Right lung (tissue), 5 donors: ENCODE results near the gene OTP. TPM values are rescaled to one million over a fixed set of nuclear protein-coding genes. Genes with fewer than 3 reads are reported as not detected.

Experiments used
- DNase-seq, 2 donors: peaks; one replicate each; pipeline ENCODE4 v3.0.0-alpha.2; 2013
- polyA plus RNA-seq, 5 donors: library from polyadenylated mRNA; unstranded; fragments of 120-200 nt; gene quantifications; one replicate each; pipeline versions ENCODE4 v1.2.1 to v1.2.3, GENCODE V29; 2013; ENCODE audit warnings: inconsistent platforms in 1 of 5, low replicate concordance in 1 of 5; ENCODE audit not compliant: insufficient read length in 5 of 5, insufficient read depth in 1 of 5

OTP gene
- polyA plus RNA-seq, 5 donors: not detected

DNA sequence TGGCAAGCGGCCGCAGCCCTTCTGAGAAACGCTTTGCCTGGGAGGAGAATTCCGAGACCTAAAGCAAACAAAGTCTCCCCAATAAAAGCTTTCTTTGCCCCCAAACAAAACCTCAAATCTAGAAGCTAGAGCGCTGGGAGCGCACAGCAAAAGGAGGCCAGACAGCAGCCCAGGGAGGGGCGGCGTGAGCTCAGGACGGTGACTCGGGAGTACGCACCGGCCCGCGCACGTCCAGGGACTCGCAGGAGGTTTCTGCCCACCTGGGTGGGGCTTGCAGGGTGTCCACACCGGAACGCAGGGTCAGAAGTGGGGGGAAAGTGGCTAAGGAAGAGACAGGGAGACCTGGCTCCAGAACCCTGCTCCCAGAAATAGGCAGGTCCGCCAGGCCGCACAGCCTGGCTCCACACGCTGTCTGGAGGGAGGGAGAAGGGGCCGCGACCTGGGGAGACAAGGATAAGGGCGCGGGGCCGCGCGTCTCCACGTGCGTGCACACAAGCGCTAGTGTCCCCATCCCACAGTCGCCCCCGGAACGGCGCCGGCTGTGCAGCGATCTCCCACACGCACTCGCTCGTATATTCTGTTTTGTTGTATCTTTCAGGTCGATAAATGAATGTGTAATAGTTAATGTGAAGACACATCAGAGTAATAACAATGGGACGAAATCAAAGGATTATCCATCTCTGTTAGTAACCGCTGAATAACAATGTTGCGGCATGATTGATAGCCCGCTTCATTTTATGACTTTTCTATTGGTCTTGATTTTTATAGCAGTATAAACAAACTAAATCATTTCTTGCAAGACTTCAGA, 2.3 kb upstream of the OTP start:
- DNase-seq: no peak

DNA sequence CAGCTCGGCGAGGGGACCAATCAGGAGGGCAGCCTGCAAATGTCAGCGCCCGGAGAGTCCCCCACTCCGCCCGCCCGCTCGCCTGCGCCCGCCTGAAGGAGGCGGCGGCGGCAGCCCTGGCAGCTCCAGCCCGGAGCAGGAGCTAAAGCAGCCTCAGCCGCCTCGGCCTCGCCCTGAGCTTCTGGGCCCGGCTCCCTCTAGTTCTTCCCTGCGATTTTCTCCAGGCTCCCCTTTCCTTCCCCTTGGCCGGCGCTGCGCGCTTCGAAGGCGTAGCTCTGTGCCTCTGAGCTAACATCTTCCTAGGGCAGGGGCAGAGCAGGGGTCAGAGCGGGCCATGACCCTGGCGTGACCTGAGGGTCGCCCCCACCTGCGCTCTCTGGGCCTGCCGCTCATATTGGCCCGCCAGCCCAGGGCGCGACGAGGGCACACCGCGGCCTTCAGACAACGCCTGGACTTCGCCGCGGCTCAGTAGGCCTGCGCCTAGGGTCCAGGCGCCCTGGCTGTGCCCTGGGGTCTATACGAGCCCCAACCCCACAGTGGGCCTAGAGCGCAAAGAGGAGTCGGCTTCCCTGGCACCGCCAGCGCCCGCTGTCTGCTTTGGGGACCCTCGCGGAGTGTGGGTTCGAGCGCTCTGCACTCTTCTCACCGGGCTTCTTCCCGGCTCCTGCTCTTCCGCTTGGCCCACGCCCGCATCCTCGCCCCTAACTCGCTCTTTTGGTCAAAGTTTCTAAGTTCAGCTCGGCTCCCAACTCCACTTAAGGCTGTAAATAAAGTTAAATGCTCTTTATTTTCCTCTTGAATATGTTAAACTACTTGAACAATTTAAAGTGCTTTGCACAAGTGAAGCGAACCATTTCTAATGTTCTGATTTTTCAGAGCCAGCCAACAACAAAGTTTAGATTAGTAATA, 504 bp upstream of the OTP start:
- DNase-seq: no peak

- no peak for DNase-seq
Observed at GRCh38 chr5:77637170-77637997, 1.1 kb downstream of the OTP start.

DNA sequence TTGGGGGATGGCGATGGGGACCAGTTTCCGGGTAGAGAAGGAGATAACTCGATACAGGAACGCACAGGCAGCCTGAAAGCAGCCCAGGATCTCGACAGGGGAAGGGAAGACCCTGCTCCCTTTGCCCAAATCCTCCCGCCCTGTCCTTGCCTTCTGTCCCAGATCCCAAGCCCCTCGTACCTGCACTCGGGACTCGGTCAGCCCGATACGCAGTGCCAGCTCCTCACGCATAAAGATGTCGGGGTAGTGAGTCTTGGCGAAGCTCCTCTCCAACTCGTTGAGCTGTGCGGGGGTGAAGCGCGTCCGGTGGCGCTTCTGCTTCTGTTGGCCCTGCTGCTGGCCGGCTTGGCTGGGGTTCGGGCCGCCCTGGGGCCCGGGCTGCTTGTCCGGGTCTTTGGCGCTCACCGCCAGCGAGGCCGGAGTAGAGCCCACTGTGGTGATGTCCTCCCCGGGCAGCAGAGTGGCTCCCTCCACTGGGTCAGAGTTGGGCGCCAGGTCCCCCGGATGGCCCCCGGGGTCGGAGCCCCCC, 1.8 kb downstream of the OTP start:
- no peak for DNase-seq

GRCh38 chr5:77635917-77636640, 2.4 kb downstream of the OTP start:
- DNase-seq: no peak

DNA sequence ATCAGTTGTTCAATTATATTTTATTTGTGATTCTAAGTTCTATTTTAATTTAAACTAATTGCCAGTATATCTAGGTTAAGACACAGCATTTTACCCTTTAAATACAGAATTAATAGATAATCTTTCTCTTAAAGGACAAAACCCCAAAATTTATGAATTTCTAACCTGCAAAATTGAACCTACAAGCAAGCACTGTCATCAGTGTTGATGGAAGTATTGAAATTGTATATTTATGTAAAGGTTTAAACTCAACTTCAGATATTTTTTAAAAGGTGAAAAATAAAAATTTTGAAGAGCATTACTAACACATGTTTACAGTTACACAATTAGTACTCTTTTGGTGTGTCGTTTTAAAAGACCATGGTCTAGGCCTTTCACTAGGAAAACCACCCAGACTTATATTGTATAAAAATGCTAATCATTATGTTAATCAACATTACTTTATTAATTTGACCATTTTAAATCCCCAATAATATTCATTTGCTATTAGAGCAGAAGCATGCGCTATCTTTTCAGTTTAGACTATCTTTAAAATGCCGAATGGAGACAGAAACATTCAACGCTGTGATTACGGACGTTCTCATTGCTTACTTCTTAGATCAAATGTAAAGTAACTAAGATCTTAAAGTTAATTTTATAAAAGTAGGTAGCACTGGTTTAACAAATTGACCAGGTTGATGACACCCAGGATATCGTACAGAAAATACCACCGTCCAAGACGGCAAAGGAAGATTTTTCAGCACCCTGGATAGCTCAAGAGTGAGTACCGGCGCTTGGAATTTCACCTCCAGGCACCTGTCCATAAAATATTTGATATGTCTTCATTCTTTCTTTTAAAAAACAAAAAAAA, 3.2 kb downstream of the OTP start:
- DNase-seq: no peak

- no peak for DNase-seq
Observed at GRCh38 chr5:77633709-77634108, 4.8 kb downstream of the OTP start.

DNA sequence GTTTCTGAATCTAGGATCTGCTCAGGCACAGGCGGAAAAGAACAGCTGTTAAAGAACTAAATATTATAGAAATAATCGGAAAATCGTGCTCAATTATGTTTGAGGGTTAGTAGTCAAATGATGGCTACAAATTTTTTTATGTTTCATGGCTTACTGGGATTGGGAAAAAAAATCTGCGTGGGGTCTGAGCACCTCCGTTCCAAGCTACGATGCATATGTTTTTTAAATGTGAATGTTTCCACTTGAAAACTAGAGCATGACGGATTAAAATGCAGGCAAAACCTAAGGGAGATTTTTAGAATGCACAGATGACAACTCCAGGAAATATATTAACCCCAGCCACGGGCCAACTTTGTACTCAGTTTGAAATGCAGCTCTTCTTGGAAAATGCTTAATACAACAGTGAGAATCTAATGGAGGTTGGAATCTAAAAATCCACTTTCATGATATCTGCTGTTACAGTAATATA, 5.3 kb downstream of the OTP start:
- no peak for DNase-seq

DNA sequence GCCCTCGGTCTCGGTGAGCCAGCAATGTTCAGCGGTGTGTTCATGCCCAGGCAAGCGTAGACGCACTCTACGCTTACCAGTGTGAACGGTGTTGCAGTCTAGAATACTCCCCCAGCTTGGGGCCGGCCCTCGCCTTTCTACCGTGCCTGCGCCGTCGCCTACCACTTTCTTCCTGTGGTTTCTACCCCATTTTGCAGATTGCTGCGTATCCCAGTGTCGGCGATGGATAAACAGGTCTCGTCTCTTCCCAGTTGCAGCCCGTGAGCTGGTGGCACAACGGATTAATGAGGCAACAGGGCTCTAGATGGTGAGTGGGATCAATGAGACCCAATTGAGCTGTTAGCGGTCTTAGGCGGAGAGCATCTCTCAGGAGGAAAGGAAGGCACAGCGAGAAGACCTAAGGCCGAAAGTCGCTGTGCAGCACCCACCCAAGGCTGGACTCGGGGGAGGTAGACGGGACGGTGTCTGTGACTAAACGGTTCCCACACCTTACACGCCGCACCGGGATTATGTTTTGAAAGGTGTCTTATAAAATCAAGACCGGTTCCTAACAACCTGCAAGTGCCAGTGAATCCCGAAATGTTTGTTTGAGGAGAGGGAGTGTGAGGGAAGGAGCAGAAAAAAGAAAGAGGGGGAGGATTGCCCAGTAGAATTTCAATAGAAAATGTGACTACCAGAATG, 5.8 kb downstream of the OTP start:
- no peak for DNase-seq

DNA sequence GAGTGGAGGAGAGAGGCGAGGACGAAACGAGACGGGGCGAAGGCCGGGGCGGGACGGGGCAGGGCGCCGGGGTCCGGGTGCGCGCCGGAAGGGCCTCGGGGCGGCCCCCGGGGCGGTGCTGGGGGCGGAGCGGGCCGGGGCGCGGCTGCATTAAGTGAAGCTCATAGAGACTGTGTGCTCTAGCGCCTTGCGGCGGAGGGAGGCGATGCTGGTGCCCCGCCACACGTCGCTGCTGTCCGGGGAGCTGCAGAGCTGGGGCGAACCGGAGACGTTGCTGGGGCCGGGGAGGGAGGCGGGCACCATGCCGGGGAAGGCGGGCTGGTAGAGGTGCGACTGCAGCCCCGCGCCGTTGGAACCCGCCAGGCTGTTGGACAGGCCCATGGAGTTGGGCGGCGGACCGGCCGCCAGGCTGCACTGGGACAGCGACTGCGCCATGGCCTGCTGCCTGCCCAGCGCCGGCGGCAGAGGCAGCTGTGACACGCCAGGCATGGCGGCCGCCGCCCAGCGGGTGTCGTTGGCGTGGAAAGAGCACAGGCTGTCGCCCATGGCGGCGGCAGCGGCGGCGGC, 8.3 kb downstream of the OTP start:
- no peak for DNase-seq

- no peak for DNase-seq
Observed at GRCh38 chr5:77629509-77630113, 8.9 kb downstream of the OTP start.

DNA sequence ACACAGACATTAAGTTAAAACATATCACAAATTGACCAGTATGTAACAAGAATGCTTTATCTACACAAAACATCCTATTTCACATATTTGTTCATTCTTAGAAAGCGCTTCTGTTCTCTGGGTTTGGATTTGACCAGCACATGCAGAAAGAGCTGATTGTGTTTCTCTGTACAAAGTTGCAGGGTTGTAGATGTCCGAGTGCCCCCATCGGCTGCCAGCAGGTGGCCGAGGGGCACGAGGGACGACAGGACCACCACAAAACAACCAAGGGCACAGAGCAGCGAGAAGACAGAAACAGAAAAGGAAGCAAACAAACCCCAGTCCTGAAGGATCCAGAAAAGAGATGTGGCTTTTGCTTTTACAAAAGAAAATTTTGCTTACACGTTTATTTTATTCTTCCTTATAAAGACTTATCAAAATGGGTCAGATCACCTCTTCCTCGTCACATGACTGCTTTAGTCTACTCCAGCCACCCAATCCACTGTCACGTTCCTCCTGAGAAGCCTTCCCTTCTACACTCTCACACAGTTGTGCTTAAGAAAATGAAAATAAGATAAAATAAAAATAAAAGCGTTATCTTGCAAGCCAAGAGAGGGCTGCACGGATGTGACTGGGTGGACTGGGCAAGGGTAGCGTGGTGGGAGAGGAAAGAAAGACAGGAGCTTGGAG, 9.5 kb downstream of the OTP start:
- no peak for DNase-seq

DNA sequence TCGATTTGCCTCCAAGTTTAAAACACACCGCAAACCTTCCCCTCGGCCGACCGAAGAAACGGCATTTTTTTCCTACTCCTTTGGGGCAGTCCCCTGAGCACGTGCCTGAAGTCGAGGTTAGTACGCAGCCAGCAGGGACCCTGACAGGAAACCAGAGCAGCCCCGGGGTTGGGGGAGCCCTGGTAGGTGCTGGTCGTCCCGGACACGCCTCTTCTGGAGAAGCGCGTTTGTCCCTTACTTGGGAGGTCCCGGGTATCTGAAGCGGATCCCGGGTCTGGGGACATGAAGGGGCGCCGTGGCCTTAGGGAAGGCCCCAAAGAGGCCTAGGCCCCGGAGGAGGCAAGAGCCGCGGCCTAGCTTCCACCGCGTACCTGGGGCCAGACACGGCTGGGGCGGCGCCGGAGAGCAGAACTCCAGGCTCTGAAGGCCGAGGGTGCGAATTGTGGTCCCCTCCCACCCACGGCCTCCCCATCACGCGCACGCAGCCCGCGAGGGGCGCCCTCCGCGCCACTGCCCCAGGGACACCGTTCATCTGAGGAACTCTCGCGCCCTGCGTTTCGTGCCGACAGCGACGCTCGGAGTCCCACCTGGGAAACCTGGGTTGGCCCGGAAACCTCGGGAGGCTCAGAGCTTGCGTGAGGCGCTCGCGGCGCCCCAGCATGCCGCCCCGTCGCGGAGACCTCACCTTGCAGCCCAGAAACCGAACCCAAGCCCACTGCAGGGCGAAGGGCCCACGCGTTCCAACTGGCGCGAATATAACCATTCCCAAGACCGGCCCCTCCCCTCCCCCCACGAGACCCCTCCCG, 10.4 kb downstream of the OTP start:
- DNase-seq: no peak

GRCh38 chr5:77623203-77623740, 15.2 kb downstream of the OTP start:
- no peak for DNase-seq

DNA sequence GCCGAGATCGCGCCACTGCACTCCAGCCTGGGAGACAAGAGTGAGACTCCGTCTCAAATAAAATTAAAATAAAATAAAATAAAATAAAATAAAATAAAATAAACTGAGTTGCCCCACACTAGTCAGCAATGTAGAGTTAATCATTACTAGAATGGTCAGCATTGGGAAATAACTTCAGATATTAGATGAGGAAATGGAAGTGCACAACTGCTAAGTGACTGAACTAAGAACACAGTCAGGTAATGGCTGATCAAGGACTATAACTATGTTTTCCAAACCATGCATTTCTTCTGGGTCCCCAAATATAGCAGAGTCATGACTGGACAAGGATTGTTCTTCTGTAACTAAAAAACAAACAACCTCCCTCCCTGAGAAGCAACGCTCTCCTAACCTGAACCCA, 17.1 kb downstream of the OTP start:
- DNase-seq: no peak

DNA sequence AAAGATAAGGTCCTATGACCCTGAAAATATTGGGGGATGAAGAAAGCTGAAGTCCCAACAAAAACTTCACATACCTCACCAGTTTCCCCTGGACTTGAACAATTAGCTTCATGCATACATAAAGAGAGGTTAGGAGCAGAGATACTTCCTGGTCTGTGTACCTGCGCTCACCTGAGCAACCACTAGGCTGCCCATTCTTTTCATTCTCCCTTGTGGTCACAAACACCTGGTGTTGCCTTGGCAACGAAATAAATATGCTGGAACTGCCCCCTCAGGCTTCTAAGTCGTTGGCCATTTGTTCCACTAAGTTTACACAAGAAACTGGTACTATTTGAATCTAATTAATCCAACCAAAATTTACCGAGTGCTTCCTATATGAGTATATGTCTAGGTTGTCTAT, 18.1 kb downstream of the OTP start:
- DNase-seq: no peak

DNA sequence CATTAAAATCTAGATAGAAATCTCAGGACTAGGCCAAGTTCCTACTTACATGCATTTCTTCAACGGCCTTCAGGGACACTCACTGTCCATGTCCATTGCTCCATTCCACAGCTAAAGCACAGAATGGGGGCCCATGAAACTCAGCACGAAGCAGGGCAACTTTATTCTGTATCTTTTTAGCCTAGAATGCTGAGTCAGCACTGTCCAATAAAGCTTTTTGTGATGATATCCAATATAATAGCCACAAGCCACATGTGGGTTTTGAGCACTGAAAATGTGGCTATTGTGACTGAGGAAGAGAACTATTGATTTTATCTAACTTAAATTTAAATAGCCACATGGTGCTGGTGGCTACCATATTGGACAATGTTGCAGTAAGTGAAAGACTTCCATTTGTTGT, 21.6 kb downstream of the OTP start:
- no peak for DNase-seq
